ENCODE measurements around the gene TTLL9.

TTLL9 gene

GRCh38 chr20:31974951-31975487 lies 104.6 kb downstream of the TTLL9 start:
- no peak for DNase-seq (ENCODE audit: low read depth in 2 of 3, low spot score in 1 of 3)

DNA sequence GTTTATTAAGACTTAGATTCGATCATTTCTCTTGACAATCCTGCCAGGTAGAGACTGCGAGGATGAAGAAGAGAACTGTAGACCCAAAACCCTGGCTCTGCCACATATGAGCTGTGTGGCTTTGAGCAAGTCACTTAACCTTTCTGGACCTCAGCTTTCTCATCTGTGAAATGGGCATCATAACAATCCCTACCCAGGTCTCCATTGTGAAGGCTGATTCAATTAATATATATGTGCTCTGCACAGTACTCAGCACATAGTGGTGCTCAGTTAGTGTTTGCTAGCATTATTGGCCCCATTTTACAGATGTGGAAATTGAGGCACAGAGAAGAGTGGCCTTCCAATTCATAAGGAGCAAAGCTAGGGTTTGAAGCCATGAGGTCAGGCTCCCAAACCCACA lies 105.4 kb downstream of the TTLL9 start:
- DNase-seq (ENCODE audit: low read depth in 2 of 3, low spot score in 1 of 3), result no peak

DNA sequence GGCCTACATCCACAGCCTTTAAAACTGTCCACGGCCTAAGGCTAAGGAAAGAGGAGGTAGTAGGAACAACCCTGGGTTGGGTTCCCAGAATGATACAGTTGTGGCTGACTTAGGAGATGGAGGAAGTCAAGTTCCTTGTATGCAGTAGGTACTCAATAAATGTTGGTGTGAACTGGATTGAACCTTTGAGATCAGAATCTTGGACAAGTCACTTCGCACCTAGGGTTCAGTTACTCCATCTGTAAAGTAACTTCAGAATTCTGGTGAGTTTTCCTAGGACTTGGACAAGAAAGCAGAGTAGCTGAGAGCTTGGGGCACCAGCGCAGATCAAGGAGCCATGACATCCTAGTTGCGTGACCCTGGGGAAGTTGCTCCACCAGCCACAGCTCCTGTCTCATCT lies 106.6 kb downstream of the TTLL9 start:
- no peak for DNase-seq (ENCODE audit: low read depth in 2 of 3, low spot score in 1 of 3)

GRCh38 chr20:31979713-31980426 lies 109.4 kb downstream of the TTLL9 start:
- DNase-seq (ENCODE audit: low read depth in 2 of 3, low spot score in 1 of 3), result no peak

DNA sequence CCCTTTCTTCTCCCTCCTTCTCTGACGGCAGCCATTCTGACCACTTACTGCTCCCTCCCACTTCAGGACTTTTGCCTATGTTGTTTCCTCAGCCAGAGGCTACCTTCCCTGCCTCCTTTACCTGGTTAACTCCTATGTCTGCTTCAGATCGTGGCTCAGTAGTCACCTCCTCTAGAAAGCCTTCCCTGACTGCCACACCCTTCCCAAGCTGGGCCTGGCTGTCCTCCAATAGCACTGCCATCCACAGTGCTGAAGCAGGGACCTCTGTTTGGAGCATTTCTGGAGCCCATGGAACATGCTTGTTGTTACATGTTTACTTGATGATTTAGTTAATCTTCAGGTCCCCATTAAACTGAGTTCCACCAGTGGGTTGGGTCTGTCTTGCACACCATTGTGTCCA lies 111.3 kb downstream of the TTLL9 start:
- DNase-seq (ENCODE audit: low read depth in 2 of 3, low spot score in 1 of 3), result no peak

DNA sequence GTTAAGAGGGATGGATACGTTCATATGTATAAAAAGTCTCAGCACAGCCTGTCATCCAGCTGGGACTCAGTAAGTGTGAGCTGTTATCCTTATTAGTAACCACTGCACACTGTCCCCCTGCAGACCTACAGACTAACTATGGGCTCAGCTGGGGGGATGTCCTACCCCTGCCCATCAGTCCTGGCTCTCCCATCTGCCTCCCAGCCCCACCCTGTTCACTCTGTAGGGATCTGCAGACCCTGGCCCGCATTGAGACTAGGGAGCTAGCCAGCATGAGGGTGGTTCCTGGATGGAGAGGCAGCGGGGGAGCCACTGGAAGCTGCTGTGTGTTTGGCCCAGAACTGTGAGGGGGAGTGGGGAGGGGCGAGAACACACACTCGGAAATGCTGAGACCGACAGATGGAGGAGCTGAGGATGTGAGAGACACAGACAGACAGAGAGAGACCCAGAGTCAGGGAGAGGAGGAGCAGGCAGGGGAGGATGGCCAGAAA lies 114.6 kb downstream of the TTLL9 start:
- DNase-seq (ENCODE audit: low read depth in 2 of 3, low spot score in 1 of 3), result no peak

DNA sequence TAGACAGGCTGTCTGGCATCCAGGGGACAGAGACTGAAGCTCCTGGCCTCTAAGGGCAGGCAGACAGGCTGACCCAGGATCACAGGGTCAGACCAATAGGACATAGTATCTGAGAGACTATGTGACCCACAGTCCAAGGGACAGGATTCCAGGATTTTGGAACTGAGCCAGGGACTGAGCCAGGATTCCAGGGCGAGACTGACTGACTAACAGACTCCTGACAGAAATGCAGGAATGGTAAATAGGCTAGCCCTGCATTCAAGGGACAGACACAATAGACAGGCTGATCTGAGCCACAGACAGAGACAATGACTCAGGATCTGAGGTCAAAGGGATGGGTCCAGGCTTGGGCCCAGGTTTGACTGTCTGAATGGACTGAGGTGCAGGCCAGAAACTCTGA lies 117.3 kb downstream of the TTLL9 start:
- no peak for DNase-seq (ENCODE audit: low read depth in 2 of 3, low spot score in 1 of 3)

DNA sequence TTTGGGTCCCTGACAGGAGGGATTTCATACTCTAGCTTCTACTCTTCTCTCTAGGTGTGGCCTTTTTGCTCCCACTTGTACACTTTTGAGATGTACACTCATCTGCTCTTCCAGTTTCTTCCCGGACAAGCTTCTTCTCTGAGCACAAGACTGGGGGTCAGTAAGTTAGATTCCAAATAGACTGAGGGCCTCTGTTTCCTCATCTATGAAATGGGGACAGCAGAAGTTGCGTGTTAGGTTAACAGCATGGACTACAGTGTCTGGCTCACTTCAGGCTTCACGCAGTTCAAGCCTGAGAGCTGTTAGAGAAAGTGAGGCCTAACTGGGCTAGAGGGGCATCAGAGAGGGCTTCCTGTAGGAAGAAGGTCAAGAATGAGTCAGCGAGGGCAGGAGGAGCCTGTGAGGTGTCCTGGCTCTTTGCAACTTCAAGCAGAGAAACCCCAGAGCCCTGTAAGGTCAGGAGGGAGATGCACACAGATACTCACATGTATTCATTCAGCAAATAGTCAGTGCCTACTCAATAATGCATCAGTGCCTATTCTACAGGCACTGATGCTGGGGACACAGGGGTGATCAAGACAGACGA lies 118.1 kb downstream of the TTLL9 start:
- DNase-seq (ENCODE audit: low read depth in 2 of 3, low spot score in 1 of 3), result no peak

- no peak for DNase-seq (ENCODE audit: low read depth in 2 of 3, low spot score in 1 of 3)
Measured at GRCh38 chr20:31989030-31989645, 118.7 kb downstream of the TTLL9 start.

GRCh38 chr20:31990641-31991338 lies 120.4 kb downstream of the TTLL9 start:
- no peak for DNase-seq (ENCODE audit: low read depth in 2 of 3, low spot score in 1 of 3)

- DNase-seq (ENCODE audit: low read depth in 2 of 3, low spot score in 1 of 3), result no peak
Measured at GRCh38 chr20:31991339-31991705, 120.9 kb downstream of the TTLL9 start.

DNA sequence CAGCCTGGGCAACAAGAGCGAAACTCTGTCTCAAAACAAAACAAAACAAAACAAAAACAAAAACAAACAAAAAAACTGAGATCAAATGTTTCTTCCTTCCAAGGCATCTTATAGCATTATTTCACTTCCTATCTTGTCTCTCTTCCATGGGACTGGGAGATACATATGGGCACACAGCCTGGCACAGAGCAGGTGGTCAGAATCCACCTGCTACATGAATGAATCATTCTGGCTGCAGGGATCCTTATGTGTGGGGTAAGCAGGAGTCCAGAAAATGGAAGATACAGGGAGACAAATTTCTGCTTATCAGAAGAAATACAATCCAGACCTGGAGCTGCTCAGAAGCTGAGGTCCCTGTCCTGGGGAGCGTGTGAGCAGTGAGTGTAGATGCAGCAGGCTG lies 121.7 kb downstream of the TTLL9 start:
- no peak for DNase-seq (ENCODE audit: low read depth in 2 of 3, low spot score in 1 of 3)

All from stimulated activated CD4-positive, alpha-beta T cell treated with anti-CD3 and anti-CD28 coated beads, Interleukin-12 subunit alpha, Interleukin-12 subunit beta, amount 100 ng/mL, for 48 hours (primary cell).